Activated CD8-positive, alpha-beta memory T cell treated with anti-CD3 and anti-CD28 coated beads for 48 hours (primary cell): ENCODE measurements around the gene GRHL1.
A peak's percentile ranks its signal among the peaks of the same experiment; 100 is the strongest.

Source experiments
- DNase-seq, 3 experiments: peaks; one replicate each; pipeline ENCODE4 v3.0.0-alpha.2; 2020; ENCODE audit warnings: low read depth in 2 of 3, low spot score in 2 of 3

Gene GRHL1

GRCh38 chr2:9971890-9972289 is 20.4 kb downstream of the GRHL1 start:
- DNase-seq, result no peak

- DNase-seq, result no peak
Measured at GRCh38 chr2:9972621-9973479, 21.4 kb downstream of the GRHL1 start.

- DNase-seq, result no peak
Measured at GRCh38 chr2:9973690-9974089, 22.2 kb downstream of the GRHL1 start.

GRCh38 chr2:9974343-9974742 is 22.9 kb downstream of the GRHL1 start:
- DNase-seq, result no peak

GRCh38 chr2:9975328-9975727 is 23.8 kb downstream of the GRHL1 start:
- DNase-seq, result no peak

- DNase-seq, result peak in 1 of 3 experiments; percentile 9
Measured at GRCh38 chr2:9975805-9976447, 24.4 kb downstream of the GRHL1 start.

GRCh38 chr2:9979977-9980376 is 28.5 kb downstream of the GRHL1 start:
- no peak for DNase-seq

- no peak for DNase-seq
Measured at GRCh38 chr2:9980520-9980919, 29.0 kb downstream of the GRHL1 start.

GRCh38 chr2:9981655-9982054 is 30.2 kb downstream of the GRHL1 start:
- no peak for DNase-seq

- no peak for DNase-seq
Measured at GRCh38 chr2:9982248-9982647, 30.8 kb downstream of the GRHL1 start.

GRCh38 chr2:9982891-9983290 is 31.4 kb downstream of the GRHL1 start:
- no peak for DNase-seq

- no peak for DNase-seq
Measured at GRCh38 chr2:9983401-9984216, 32.1 kb downstream of the GRHL1 start.

GRCh38 chr2:9984217-9984739 is 32.8 kb downstream of the GRHL1 start:
- no peak for DNase-seq

GRCh38 chr2:9984871-9985480 is 33.5 kb downstream of the GRHL1 start:
- no peak for DNase-seq

GRCh38 chr2:9985531-9986328 is 34.2 kb downstream of the GRHL1 start:
- DNase-seq, result no peak

- no peak for DNase-seq
Measured at GRCh38 chr2:9988320-9988719, 36.8 kb downstream of the GRHL1 start.

- DNase-seq, result no peak
Measured at GRCh38 chr2:9990736-9991135, 39.2 kb downstream of the GRHL1 start.

GRCh38 chr2:9991221-9991620 is 39.7 kb downstream of the GRHL1 start:
- DNase-seq, result no peak

GRCh38 chr2:9991829-9992273 is 40.4 kb downstream of the GRHL1 start:
- no peak for DNase-seq
